ENCODE results near the gene CDK12.
"Not testable (repeated sequence)": the region's sequence is repeated elsewhere in the genome, so short reads cannot be mapped to it uniquely, and the experiment has no call there.

The CDK12 gene

GRCh38 chr17:39461113-39461925 lies at the start of gene CDK12:
Gene CDK12, plus strand, starts transcription at chr17:39461486. Its CDS starts 586 bp downstream, at chr17:39462072.
- peak; percentile 91 for DNase-seq

GRCh38 chr17:39416141-39416540 lies 45.1 kb upstream of the CDK12 start:
- no peak for DNase-seq

GRCh38 chr17:39429600-39429999 lies 31.7 kb upstream of the CDK12 start:
- no peak for DNase-seq

- not testable (repeated sequence) for DNase-seq
Observed at GRCh38 chr17:39439868-39440267, 21.4 kb upstream of the CDK12 start.

GRCh38 chr17:39443326-39443725 lies 18.0 kb upstream of the CDK12 start:
- no peak for DNase-seq

- no peak for DNase-seq
Observed at GRCh38 chr17:39447561-39447960, 13.7 kb upstream of the CDK12 start.

GRCh38 chr17:39450051-39450450 lies 11.2 kb upstream of the CDK12 start:
- DNase-seq = no peak

- DNase-seq = peak; percentile 81
Observed at GRCh38 chr17:39450847-39451581, 10.3 kb upstream of the CDK12 start, which contains the start of gene MED1. Gene MED1, minus strand, starts transcription at chr17:39451263. Its CDS starts 201 bp downstream, at chr17:39451062.

- no peak for DNase-seq
Observed at GRCh38 chr17:39455919-39456318, 5.4 kb upstream of the CDK12 start.

- DNase-seq = no peak
Observed at GRCh38 chr17:39461926-39462569, 762 bp downstream of the CDK12 start.

GRCh38 chr17:39462631-39463375 lies 1.5 kb downstream of the CDK12 start:
- DNase-seq = no peak

- not testable (repeated sequence) for DNase-seq
Observed at GRCh38 chr17:39464639-39465181, 3.4 kb downstream of the CDK12 start.

- not testable (repeated sequence) for DNase-seq
Observed at GRCh38 chr17:39468610-39469009, 7.3 kb downstream of the CDK12 start.

- no peak for DNase-seq
Observed at GRCh38 chr17:39473310-39473709, 12.0 kb downstream of the CDK12 start.

- not testable (repeated sequence) for DNase-seq
Observed at GRCh38 chr17:39479631-39480030, 18.3 kb downstream of the CDK12 start.

GRCh38 chr17:39483506-39483905 lies 22.2 kb downstream of the CDK12 start:
- DNase-seq = no peak

- no peak for DNase-seq
Observed at GRCh38 chr17:39484178-39484577, 22.9 kb downstream of the CDK12 start.

GRCh38 chr17:39485555-39485954 lies 24.3 kb downstream of the CDK12 start:
- DNase-seq = no peak

GRCh38 chr17:39486242-39486641 lies 25.0 kb downstream of the CDK12 start:
- no peak for DNase-seq

GRCh38 chr17:39487490-39487889 lies 26.2 kb downstream of the CDK12 start:
- DNase-seq = not testable (repeated sequence)

GRCh38 chr17:39487946-39488345 lies 26.7 kb downstream of the CDK12 start:
- no peak for DNase-seq

- not testable (repeated sequence) for DNase-seq
Observed at GRCh38 chr17:39496921-39497320, 35.6 kb downstream of the CDK12 start.
